Activated T-helper 1 cell treated with Interleukin-2 at 50 U/mL for 16 hours (primary cell): ENCODE measurements around the gene INAFM1.
"Not testable (repeated sequence)": the region's sequence is repeated elsewhere in the genome, so short reads cannot be mapped to it uniquely, and the experiment has no call there.

Experiments used
- DNase-seq: peaks from one replicate; pipeline ENCODE4 v3.0.0-alpha.2; 2020; ENCODE audit warnings: low read depth

Gene INAFM1

GRCh38 chr19:47268028-47268427, 6.7 kb upstream of the INAFM1 start:
- no peak for DNase-seq

GRCh38 chr19:47269596-47269995, 5.1 kb upstream of the INAFM1 start:
- no peak for DNase-seq

- no peak for DNase-seq
Measured at GRCh38 chr19:47270408-47270807, 4.3 kb upstream of the INAFM1 start.

GRCh38 chr19:47271949-47272348, 2.7 kb upstream of the INAFM1 start:
- DNase-seq = no peak

- DNase-seq = no peak
Measured at GRCh38 chr19:47272448-47273312, 2.0 kb upstream of the INAFM1 start.

- DNase-seq = peak; percentile 82
Measured at GRCh38 chr19:47273313-47274070, 1.2 kb upstream of the INAFM1 start.

- DNase-seq = no peak
Measured at GRCh38 chr19:47274891-47275761, 441 bp downstream of the INAFM1 start.

- no peak for DNase-seq
Measured at GRCh38 chr19:47275791-47276461, 1.2 kb downstream of the INAFM1 start.

GRCh38 chr19:47276513-47276912, 1.8 kb downstream of the INAFM1 start:
- DNase-seq = not testable (repeated sequence)

- DNase-seq = no peak
Measured at GRCh38 chr19:47280183-47280797, 5.6 kb downstream of the INAFM1 start.

- no peak for DNase-seq
Measured at GRCh38 chr19:47283405-47284059, 8.8 kb downstream of the INAFM1 start.

GRCh38 chr19:47284324-47284899, 9.7 kb downstream of the INAFM1 start:
- DNase-seq = no peak

- peak; percentile 46 for DNase-seq
Measured at GRCh38 chr19:47296036-47296435, 21.4 kb downstream of the INAFM1 start.

GRCh38 chr19:47300867-47301266, 26.2 kb downstream of the INAFM1 start:
- not testable (repeated sequence) for DNase-seq

- no peak for DNase-seq
Measured at GRCh38 chr19:47302249-47302648, 27.6 kb downstream of the INAFM1 start.

- no peak for DNase-seq
Measured at GRCh38 chr19:47303966-47304365, 29.3 kb downstream of the INAFM1 start.

GRCh38 chr19:47305309-47305751, 30.6 kb downstream of the INAFM1 start:
- peak; percentile 20 for DNase-seq

- no peak for DNase-seq
Measured at GRCh38 chr19:47306303-47306702, 31.6 kb downstream of the INAFM1 start.

- DNase-seq = no peak
Measured at GRCh38 chr19:47309038-47309437, 34.4 kb downstream of the INAFM1 start.

- no peak for DNase-seq
Measured at GRCh38 chr19:47309608-47310007, 34.9 kb downstream of the INAFM1 start, which contains the start of gene C5AR1. Gene C5AR1, plus strand, starts transcription at chr19:47309861. Its CDS starts 35 bp downstream, at chr19:47309896.
